GM18505 (cell line): ENCODE data around the gene GPR25.

ENCODE experiments used
- ATAC-seq: cut with Tn5 transposase; IDR thresholded peaks from one replicate; pipeline ENCODE4 v1.9.1; 2021; ENCODE audit not compliant: unreplicated experiment
- POLR2A ChIP-seq: IDR thresholded peaks from 4 replicates; pipeline ENCODE4 v1.6.1; 2011; ENCODE audit warnings: borderline replicate concordance; ENCODE audit not compliant: insufficient read depth, insufficient read length; ENCODE audit errors: extremely low read depth

GPR25 gene

DNA sequence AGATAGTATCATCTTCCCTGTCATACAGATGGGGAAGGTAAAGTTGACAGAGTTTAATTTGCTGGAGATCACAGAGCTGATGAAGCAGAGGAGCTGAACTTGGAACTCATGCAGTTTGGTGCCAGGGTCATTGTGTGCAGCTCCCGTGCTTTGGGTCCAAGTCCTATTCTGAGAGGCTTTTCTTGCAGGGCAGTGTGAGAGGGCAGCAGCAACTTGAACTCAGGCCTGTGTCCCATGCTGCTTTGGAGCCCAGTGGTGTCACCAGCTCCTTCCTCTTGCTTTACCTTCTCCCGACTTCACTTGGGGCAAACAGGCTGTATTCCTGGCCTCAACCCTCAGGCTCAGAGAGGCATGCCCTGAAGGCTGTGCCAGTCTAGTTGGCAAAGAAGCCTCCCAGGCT, 46.6 kb downstream of the GPR25 start:
- ATAC-seq, result no peak
- TF ChIP-seq POLR2A, result no peak

DNA sequence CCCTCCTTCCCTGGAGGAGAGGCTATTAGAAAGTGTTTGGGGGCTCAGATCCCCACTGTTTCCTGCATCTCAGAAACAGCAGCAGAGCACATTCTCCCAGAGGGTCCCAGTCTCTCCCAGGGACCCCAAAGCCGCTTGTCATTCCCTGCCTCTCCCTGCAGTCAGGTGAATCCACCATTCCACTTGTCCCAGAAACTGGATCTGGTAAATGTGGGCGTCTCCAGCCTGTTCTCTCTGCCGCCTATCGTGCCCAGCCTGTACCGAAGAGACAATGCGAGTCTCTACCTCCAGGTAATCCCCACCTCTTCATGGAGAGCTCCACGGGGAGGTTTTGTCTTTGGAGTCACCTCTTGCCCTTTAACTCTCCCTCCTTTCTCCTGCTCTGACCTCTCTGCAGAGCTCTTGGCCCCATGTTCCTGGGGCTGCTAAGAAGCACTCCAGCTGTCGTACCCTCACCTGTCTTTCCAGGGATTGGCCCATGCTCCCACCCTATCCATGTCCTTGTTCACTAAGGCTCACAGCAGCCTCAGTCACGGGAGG, 48.9 kb downstream of the GPR25 start:
- no peak for ATAC-seq

DNA sequence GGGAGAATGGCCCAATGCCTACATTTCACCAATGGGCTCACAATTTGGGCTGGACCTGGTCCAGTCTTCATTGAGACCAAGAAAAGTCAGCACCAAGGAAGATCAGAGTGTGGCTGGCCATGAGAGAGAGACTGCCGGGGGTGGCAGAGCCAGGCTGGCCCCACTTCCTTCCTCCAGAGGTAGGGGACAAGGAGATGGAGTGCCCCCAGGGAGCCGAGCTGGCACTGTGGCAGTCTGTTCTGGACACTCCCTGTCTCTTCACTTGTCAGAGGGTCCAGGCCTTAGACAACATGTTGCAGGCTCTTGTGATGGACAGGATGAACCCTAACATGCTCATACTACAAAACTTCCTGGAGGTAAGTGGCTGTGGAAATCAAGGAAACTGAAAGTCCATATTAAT, 49.6 kb downstream of the GPR25 start:
- TF ChIP-seq POLR2A, result no peak
- no peak for ATAC-seq

More for the DNA sequence above, 48.9 kb downstream of the GPR25 start:
- no peak for TF ChIP-seq POLR2A

DNA sequence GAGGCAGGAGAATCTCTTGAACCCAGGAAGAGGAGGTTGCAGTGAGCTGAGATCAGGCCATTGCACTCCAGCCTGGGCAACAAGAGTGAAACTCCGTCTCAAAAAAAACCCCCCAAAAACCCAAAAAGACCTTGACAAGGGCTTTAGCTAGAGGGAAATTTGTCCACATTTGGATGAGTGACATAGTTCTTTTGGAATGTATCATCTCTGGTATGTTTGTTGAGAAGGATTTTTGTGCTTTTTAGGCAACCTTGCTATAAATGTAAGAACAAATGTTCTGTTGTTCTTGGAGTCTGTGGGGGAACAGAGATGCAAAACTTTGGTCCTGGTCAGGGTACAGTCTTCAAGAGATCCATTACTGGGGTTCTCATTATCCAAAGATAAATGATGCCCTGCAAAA, 50.8 kb downstream of the GPR25 start:
- ATAC-seq, result no peak
- no peak for TF ChIP-seq POLR2A
